Measurements from ENCODE around the gene BCL2.

- TF ChIP-seq CTCF (IDR thresholded peaks at IDR 0.05; ENCODE audit: borderline replicate concordance, extremely low read depth, low read length, poor library complexity, severe bottlenecking) (no peak), EZH2 (IDR thresholded peaks at IDR 0.05; ENCODE audit: borderline replicate concordance, low read depth, low read length, severe bottlenecking) (no peak)
Observed at GRCh38 chr18:63321291-63321690, 1.7 kb upstream of the BCL2 start.
